GM18951 (cell line): ENCODE data around the gene FAM184A.
"Not testable (repeated sequence)": the region's sequence is repeated elsewhere in the genome, so short reads cannot be mapped to it uniquely, and the experiment has no call there.

ENCODE experiments used
- POLR2A ChIP-seq: IDR thresholded peaks from 4 replicates; pipeline ENCODE4 v1.6.1; 2011; ENCODE audit warnings: mild to moderate bottlenecking; ENCODE audit not compliant: insufficient read length, insufficient read depth; ENCODE audit errors: extremely low read depth
- in situ Hi-C: fragments of 300-500 bp; cut with MboI; formaldehyde crosslinking; loops from one replicate; pipeline ENCODE4 v1.12.0; 2022; ENCODE audit warnings: low sequenced_read_pairs, mixed read lengths, inconsistent platforms; ENCODE audit not compliant: unreplicated experiment

FAM184A gene

GRCh38 chr6:119113961-119114360 lies 35.5 kb upstream of the FAM184A start:
- in situ Hi-C loops = loop anchor here (10.0 to 25.0 kb wide), 3 partner anchors 159 to 552 kb away; no protein-coding TSS in a partner anchor
- TF ChIP-seq POLR2A = no peak

- no peak for TF ChIP-seq POLR2A
- in situ Hi-C loops = loop anchor here (10.0 to 25.0 kb wide), 3 partner anchors 158 to 551 kb away; no protein-coding TSS in a partner anchor
Measured at GRCh38 chr6:119112812-119113530, 34.5 kb upstream of the FAM184A start.

GRCh38 chr6:119110601-119111548 lies 32.4 kb upstream of the FAM184A start:
- TF ChIP-seq POLR2A = no peak
- in situ Hi-C loops = loop anchor here (10.0 to 25.0 kb wide), 3 partner anchors 156 to 549 kb away; no protein-coding TSS in a partner anchor

GRCh38 chr6:119109654-119110325 lies 31.3 kb upstream of the FAM184A start:
- TF ChIP-seq POLR2A = no peak
- in situ Hi-C loops = loop anchor here (10.0 to 25.0 kb wide), 3 partner anchors 155 to 547 kb away; no protein-coding TSS in a partner anchor

- in situ Hi-C loops = loop anchor here (25.0 kb wide), 2 partner anchors 321 to 546 kb away; no protein-coding TSS in a partner anchor
- TF ChIP-seq POLR2A = no peak
Measured at GRCh38 chr6:119108076-119108475, 29.6 kb upstream of the FAM184A start.

- no peak for TF ChIP-seq POLR2A
- in situ Hi-C loops = loop anchor here (25.0 kb wide), 2 partner anchors 318 to 543 kb away; no protein-coding TSS in a partner anchor
Measured at GRCh38 chr6:119105282-119105681, 26.8 kb upstream of the FAM184A start.

GRCh38 chr6:119102901-119103300 lies 24.4 kb upstream of the FAM184A start:
- TF ChIP-seq POLR2A = no peak

GRCh38 chr6:119100115-119100514 lies 21.7 kb upstream of the FAM184A start:
- in situ Hi-C loops = loop anchor here (25.0 kb wide), 2 partner anchors 313 to 538 kb away; no protein-coding TSS in a partner anchor
- TF ChIP-seq POLR2A = no peak

More at GRCh38 chr6:119102901-119103300, 24.4 kb upstream of the FAM184A start:
- in situ Hi-C loops = loop anchor here (25.0 kb wide), 2 partner anchors 316 to 541 kb away; no protein-coding TSS in a partner anchor

GRCh38 chr6:119097815-119098361 lies 19.4 kb upstream of the FAM184A start:
- in situ Hi-C loops = not testable (repeated sequence)

GRCh38 chr6:119096721-119097565 lies 18.5 kb upstream of the FAM184A start:
- in situ Hi-C loops = no loop called here
- no peak for TF ChIP-seq POLR2A

GRCh38 chr6:119090256-119090655 lies 11.8 kb upstream of the FAM184A start:
- in situ Hi-C loops = no loop called here
- no peak for TF ChIP-seq POLR2A

- in situ Hi-C loops = no loop called here
Measured at GRCh38 chr6:119084784-119085183, 6.3 kb upstream of the FAM184A start.

GRCh38 chr6:119083007-119083406 lies 4.5 kb upstream of the FAM184A start:
- TF ChIP-seq POLR2A = no peak
- in situ Hi-C loops = no loop called here

More at GRCh38 chr6:119084784-119085183, 6.3 kb upstream of the FAM184A start:
- TF ChIP-seq POLR2A = no peak
